NK-92 (cell line): ENCODE results near the gene TPPP3.
"Not testable (repeated sequence)": the region's sequence is repeated elsewhere in the genome, so short reads cannot be mapped to it uniquely, and the experiment has no call there.

Source experiments
- DNase-seq: peaks from one replicate; lab custom pipeline; 2025; ENCODE audit not compliant: unreplicated experiment; lab: John Stamatoyannopoulos, UW

The TPPP3 gene

GRCh38 chr16:67391424-67392300 lies 1.6 kb downstream of the TPPP3 start:
- DNase-seq: no peak

- DNase-seq: no peak
Observed at GRCh38 chr16:67390816-67391423, 2.4 kb downstream of the TPPP3 start.

- DNase-seq: no peak
Observed at GRCh38 chr16:67389911-67390815, 3.1 kb downstream of the TPPP3 start.

- no peak for DNase-seq
Observed at GRCh38 chr16:67388591-67388990, 4.7 kb downstream of the TPPP3 start.

GRCh38 chr16:67388191-67388590 lies 5.1 kb downstream of the TPPP3 start:
- no peak for DNase-seq

GRCh38 chr16:67387479-67388079 lies 5.7 kb downstream of the TPPP3 start:
- no peak for DNase-seq

- no peak for DNase-seq
Observed at GRCh38 chr16:67386861-67387455, 6.3 kb downstream of the TPPP3 start.

GRCh38 chr16:67384778-67385510 lies 8.4 kb downstream of the TPPP3 start:
- no peak for DNase-seq

- no peak for DNase-seq
Observed at GRCh38 chr16:67383284-67383683, 10.0 kb downstream of the TPPP3 start.

GRCh38 chr16:67378642-67379041 lies 14.7 kb downstream of the TPPP3 start:
- no peak for DNase-seq

GRCh38 chr16:67376012-67376411 lies 17.3 kb downstream of the TPPP3 start:
- DNase-seq: not testable (repeated sequence)

GRCh38 chr16:67372664-67373063 lies 20.6 kb downstream of the TPPP3 start:
- DNase-seq: no peak

- no peak for DNase-seq
Observed at GRCh38 chr16:67370661-67371060, 22.6 kb downstream of the TPPP3 start.

- DNase-seq: no peak
Observed at GRCh38 chr16:67364600-67365235, 28.6 kb downstream of the TPPP3 start.

GRCh38 chr16:67361038-67361437 lies 32.3 kb downstream of the TPPP3 start:
- no peak for DNase-seq

GRCh38 chr16:67359540-67360269 lies 33.6 kb downstream of the TPPP3 start:
- not testable (repeated sequence) for DNase-seq

- DNase-seq: no peak
Observed at GRCh38 chr16:67357561-67357960, 35.7 kb downstream of the TPPP3 start.

GRCh38 chr16:67356396-67356795 lies 36.9 kb downstream of the TPPP3 start:
- DNase-seq: no peak

GRCh38 chr16:67352463-67352862 lies 40.8 kb downstream of the TPPP3 start:
- not testable (repeated sequence) for DNase-seq
